Sciatic nerve (tissue), 2 donors: ENCODE measurements around the gene CPPED1. TPM values are rescaled to one million over a fixed set of nuclear protein-coding genes. Genes with fewer than 3 reads are reported as not detected.

Source experiments
- ATAC-seq: fragments of 200-7000 bp; cut with Tn5 transposase; one replicate; pipeline ENCODE4 v1.9.1; 2020; ENCODE audit warnings: mild to moderate bottlenecking, moderate library complexity
- DNase-seq: peaks from one replicate; pipeline ENCODE4 v3.0.0-alpha.2; 2020; ENCODE audit warnings: low spot score
- intact Hi-C: fragments of 100-400 bp; cut with DNase I; formaldehyde crosslinking; loops from one replicate; pipeline ENCODE4 v1.14.2; 2022
- total RNA-seq: library from RNA; stranded (reverse); fragmentation: NEBNext Ultra II Directional; extraction: Animal tissue kit (Norgen Biotek cat#: 25700); gene quantifications from one replicate; pipeline ENCODE4 v1.2.1, GENCODE V29; 2021
- donor health status: DM: no; HTN: no; CAD: no.
- donor health status: DM: no; HTN: no; CAD: no.

CPPED1 gene
- total RNA-seq, 1 donor from 2014 or later: 19.7 TPM

DNA sequence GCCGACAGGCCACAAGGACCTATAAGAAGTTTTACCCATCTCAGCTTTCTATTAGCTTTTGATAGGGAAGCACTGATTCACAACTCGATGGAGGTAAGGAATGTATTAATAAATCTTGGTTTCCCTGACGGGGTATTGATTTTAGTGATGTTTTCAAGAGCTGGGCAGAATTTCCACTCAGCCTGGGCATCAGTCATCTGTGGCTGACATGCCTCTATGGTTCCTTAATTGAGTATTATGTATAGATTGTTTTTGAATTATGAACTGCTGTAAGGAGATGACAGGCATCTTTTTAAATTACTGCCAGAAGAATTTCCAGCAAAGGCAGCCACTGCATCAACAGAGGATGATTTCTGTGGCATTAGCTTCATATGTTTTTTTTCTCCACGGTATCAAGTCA is 128.6 kb downstream of the CPPED1 start:
- no peak for ATAC-seq
- no peak for DNase-seq
- intact Hi-C loops: no loop called here

DNA sequence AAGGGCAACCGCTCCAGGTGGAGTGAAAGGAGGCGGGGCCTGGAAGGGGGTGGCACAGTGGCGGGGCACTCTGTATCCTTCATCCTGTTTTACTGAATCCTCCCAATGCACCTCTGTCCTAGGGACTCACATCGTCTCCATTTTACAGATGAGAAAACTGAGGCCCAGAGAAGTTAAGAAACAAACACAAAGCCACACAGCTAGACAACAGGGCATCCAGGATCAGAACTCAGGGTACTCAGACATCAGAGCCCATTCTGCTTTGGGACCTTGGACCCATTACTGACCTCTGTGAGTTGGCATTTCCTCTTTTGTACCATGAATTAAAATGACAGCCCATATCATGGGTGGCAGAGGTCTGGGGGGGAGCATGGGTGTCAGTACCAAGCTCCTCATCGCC is 129.2 kb downstream of the CPPED1 start:
- intact Hi-C loops: no loop called here
- ATAC-seq: no peak
- no peak for DNase-seq

DNA sequence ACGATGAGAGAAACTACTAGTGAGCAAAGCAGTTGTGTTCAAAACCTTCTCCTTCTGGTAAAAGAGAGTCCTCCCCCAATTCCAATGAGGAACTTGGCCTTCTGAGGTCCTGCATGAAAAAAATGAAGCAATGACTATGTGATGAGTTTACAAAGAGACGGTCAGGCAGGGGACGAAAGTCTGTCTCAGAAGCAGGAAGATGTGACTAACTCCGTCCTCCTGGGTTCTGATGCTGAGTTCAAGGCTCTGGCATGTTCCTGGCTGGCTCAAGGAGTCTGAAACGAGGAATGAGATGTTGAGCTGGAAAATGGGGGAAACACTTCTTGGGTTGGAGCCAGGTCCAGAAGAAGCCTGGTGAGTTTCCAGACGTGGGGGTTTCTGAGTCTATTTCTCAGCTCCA is 129.6 kb downstream of the CPPED1 start:
- intact Hi-C loops: no loop called here
- no peak for DNase-seq
- no peak for ATAC-seq

DNA sequence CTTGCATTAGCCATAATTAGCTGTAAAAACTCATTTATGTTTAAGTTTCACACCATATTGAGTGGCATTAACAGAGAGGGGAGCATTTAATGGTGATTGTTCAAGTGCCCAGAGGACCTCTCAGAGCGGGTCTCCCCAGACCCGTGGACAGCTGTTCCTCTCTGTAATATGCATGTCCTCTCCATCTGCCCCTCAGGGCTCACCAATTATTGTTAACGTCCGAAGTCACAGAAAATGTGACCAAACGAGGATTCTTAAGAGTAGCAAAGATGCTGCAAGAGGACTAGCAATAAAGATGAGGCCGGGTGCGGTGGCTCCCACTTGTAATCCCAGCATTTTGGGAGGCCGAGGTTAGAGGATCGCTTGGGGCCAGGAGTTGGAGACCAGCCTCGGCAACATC is 130.2 kb downstream of the CPPED1 start:
- intact Hi-C loops: no loop called here
- DNase-seq: no peak
- no peak for ATAC-seq

DNA sequence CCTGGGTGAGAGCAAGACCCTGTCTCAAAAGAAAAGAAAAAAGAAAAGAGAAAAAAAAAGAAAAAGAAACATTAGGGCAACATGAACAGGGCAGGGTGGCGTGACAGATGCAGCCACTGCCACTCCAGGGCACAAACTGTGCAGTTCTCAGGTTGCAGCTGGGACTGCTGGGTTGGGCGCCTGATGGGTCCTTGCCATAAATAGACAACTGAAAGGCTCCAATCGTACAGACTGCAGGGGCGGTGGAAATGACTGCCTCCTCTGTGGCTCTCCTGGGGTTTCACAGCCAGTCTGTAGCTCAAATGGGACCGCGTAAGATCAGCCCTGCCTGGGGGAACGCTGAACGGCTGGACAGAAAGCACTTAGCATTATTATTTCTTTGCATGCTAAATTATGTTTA is 130.7 kb downstream of the CPPED1 start:
- ATAC-seq: no peak
- intact Hi-C loops: no loop called here
- DNase-seq: no peak

DNA sequence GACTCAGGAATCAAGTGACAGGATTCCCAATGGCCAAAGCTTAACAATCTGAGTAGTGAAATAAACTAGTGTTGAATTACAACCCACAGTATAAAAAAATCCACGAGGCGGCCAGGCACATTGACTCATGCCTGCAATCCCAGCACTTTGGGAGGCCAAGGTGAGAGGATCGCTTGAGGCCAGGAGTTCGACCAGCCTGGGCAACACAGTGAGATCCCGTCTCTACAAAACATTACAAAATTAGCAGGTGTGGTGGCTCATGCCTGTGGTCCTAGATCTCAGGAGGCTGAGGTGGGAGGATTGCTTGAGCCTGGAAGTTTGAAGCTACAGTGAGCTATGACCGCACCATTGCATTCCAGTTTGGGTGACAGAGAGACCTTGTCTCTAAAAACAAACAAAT is 133.8 kb downstream of the CPPED1 start:
- ATAC-seq (no peak), DNase-seq (no peak)
- intact Hi-C loops: no loop called here

DNA sequence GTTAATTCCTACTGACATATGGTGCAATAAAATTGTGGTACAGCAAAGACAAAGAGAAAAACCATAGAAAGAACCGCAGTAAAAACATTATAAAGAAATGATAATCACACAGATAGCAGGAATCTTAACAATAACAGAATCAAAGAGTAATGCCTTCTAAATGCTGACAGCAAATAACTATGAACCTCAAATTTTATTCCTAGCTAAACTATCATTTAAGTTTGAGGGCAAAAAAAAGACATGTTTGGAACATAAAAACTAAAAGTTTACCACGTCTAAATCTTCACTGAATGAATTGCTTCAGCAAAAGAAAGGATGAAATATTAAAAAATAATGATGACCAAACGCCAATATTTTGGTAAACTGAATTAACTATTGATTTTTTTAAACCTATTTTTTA is 135.8 kb downstream of the CPPED1 start:
- intact Hi-C loops: no loop called here
- no peak for ATAC-seq

DNA sequence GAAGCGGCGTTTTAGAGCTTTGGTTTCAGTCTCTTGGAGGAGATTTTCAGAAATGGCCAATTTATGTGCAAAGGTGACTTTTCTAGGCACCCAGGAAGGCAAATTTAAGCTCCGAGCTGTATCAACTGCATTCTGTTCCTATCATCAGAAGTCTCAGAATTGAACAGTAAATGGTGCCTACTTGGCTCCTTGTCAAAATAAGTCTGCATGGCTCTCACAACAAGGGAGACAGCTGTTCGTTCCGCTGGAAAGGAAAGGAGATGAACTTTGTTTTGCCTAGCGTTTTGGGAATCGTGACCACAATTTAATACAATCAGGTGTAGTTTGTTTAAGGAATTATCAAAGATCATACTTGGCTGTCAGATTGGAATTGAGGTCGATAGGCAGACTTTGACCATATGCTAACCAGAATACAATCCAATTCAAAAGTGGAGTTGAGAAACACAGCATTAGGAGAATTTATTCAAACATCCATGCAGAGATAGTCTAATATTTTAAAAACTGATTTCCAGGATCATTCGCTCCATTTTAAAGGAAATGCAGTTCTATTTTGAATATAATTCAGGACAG is 139.4 kb downstream of the CPPED1 start:
- DNase-seq (no peak), ATAC-seq (no peak)
- intact Hi-C loops: no loop called here

More for the DNA sequence above, 135.8 kb downstream of the CPPED1 start:
- DNase-seq: no peak

DNA sequence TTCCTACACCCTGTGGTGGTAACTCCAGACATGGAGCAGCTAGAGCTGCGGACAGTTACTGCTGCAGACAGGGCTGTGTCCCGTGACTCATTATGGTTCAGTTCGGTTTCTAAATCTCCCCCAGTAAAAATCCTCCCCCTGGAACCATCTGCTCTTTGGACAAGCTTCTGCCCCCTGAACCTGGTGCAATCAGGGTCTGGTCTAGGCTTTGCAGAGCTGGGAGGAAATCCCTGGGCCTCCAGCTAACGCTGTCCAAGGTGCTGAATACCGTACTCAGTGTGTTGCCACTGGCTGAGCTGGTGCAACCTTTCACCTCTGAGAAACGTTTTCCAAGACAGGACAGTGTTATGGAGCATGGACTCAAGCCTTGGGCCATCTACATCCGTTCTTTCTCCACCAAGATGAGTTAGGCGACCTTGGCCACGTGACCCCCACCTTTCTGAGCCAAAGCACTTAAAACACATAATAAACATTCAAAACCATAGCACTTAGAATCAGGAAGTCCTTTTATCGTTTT is 142.0 kb downstream of the CPPED1 start:
- DNase-seq (no peak), ATAC-seq (no peak)
- intact Hi-C loops: no loop called here

DNA sequence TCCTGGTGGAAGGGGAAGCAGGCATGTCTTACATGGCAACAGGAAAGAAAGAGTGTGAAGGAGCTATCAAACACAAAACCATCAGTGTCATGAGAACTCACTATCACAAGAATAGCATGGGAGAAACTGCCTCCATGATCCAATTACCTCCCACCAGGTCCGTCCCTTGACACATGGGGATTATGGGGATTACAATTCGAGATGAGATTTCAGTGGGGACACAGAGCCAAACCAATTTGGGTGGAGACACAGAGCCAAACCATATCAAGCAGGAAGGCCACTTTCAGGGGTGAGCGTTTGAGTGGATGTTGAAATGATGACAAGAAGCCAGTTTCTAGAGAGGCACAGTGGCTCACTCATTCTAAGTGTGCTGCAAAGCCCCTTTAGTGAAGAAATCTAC is 143.8 kb downstream of the CPPED1 start:
- no peak for DNase-seq
- no peak for ATAC-seq
- intact Hi-C loops: no loop called here

DNA sequence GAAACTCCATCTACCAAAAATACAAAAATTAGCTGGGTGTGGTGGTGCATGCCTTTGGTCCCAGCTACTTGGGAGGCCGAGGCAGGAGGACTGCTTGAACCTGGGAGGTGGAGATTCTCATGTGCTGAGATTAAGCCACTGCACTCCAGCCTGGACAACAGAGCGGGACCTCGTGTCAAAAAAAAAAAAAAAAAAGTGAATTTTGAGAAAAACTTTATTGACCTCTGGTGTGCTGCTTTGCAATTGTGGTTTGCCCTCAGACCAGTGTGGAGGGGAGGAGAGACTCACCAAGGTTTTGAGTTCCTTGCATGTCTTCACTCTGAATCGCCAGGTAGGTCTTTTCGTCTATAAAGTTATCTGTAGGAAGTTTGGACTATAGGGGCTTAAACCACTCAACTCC is 145.2 kb downstream of the CPPED1 start:
- intact Hi-C loops: no loop called here
- ATAC-seq: no peak
- DNase-seq: no peak

DNA sequence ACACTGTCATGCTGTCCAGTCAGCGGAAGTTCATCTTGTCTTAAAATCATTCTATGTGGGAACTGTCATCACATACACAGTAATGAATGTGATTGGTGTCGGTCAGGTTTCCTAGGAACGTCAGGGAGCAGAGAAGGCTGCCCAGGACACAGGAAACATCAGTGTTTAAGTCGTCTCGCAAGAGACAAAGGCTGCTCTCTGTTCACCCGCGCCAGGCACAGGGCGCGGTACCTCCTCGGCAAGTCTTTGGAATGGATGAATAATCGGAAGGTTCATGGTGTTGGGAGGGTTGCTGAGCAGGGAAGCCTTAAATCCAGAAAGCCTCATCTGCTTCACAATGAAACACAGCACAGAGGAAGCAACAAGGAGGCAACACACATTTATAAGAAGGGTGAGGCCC is 148.2 kb downstream of the CPPED1 start:
- ATAC-seq (no peak), DNase-seq (no peak)
- intact Hi-C loops: no loop called here

DNA sequence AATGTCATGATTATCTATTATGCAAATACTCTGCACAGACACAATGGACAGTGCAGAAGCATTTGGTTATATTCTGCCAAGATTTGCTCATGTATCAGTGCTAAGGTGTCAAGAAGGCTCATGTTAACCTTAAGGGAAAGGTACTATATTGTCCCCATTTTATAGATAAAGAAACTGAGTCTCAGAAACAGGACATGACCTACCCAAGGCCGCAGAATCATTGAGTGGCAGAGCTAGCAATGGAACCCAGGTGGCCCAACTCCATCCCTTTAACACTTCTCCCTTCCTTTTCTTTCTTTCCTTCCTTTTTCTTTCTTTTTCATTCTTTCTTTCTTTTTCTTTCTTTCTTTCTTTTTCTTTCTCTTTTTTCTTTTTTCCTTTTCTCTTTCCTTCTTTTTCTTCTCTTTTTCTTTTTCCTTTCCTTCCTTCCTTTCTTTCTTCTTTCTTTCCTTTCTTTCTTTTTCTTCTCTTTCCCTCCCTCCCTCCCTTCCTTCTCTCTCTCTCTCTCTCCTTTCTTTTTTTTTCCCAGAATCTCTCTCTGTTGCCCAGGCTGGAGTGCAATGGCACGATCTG is 149.8 kb downstream of the CPPED1 start:
- intact Hi-C loops: no loop called here
- DNase-seq (no peak), ATAC-seq (no peak)

DNA sequence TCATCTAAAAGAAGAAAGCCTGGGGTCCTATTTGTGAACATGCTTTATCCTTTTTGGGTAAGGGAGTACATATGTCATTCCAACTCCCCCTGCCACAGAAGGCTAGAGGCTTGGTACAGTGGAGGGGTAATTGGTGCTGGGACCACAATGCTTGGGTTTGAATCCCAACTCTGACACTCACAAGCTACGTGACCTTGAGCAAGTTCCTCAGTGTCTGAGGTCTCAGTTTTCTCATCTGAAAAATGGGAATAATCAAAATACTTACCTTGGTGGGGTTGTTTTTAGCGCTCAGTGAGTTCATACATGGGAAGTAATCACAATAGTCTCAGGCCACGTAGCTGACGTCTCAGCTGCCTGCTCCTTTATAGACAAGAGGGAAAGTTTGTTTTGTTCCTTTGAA is 150.8 kb downstream of the CPPED1 start:
- no peak for ATAC-seq
- intact Hi-C loops: no loop called here

DNA sequence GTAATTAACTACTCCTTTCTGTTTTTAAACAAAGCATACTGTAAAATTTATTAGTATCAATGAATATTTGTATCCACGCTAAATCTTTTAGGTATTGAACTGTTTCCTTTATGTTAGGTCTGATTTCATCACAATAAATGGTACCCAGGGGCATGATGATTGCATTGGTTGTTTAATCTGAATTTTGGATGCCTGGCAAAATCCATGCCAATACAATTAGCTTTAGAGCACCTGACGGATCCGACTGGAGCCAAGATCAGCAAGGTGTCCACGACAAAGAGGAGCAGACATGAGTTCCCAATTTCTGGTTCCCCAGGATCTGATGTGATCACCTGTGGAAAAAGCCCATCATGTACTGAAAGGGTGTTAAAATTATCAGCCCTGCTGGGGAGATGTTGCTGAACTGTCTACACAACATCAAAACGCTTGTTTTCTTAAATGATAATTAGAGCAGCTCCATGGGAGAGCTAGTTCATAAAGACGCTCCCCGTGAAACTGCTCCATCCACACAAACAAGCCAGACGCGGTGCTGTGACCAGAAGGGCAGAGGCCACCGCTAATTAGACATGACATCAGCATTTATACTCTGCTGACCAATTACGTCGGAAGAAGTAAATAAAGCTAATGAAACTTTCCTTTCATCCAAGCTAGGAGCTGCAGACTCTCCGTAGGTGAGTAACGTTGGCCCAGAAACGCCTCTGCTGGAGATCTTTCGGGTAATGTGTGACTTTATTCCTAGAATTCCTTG is 151.7 kb downstream of the CPPED1 start:
- intact Hi-C loops: no loop called here
- ATAC-seq: no peak
- no peak for DNase-seq

More for the DNA sequence above, 150.8 kb downstream of the CPPED1 start:
- DNase-seq: no peak

DNA sequence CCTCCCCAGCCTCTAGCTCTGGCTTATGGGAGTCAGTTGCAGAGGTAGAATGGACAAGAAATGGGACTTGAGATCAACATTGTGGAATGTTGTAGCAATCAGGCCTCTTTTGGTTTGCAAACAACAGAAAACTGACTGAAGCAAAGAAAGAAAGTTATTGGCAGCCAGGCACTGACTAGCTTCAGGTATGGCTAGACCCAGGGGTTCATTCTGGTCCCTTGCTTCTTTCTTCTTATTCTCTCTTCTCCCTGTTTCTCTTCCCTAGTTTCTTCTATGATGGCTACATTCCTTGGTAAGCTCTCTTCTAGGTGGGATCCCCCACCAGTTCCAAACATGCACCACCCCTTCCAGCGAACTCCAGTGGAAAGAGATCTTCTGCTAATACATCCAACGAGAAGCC is 154.3 kb downstream of the CPPED1 start:
- DNase-seq (no peak), ATAC-seq (no peak)
- intact Hi-C loops: no loop called here

DNA sequence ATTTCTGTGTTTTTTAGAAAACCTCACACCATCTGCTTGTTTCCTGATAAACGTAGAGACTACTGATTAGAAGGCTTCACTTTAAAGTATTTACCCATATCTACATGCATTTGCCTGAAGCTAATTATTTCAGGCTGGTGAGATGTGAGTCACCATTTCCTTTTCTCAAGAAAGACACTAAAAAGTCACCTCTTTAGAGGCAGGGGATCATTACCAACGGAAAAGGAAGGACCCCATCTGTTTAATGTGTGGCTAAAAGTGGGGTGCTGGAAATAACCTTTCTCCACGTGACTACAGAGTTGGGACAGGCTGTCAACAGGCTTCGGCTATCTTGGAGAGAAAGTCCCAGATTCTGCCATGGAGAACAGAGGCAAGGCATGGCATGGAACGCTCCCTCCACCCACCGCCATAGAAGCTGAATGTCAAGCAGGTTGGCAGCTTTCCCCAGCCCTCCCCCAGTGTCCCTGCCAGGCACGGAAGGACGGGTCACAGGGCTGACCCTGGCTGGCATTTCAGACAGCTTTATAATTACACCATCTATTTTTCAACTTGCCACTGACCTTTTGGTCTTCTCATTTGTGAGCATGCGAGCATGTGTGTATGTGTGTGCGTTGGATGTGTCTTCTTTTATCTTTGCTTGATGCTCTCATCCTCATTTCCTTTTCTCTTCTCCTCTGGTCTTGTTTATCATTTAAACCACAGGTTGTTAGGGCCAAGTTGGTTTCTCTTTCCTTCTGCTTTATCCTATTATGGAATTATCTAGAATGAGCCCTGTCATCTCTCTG is 157.0 kb downstream of the CPPED1 start:
- DNase-seq: peak; percentile 73
- ATAC-seq: peak; percentile 77
- intact Hi-C loops: no loop called here

DNA sequence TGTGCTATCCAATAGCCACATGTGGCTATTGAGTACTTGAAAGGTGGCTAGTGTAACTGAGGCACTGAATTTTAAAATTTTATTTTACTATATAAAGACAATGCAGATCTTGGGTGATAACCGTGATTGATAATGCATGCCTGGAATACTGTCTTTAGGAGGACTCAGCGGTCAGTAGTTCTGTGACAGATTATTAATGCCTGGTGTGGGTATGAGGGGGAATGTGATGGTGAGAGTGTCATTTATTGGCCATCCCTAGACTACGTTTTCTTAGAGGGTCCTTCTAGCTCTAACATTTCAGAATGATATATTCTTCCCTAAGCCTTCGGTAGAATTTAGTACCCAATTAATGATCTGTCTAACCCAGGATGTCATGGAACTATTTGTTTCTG is 157.6 kb downstream of the CPPED1 start:
- ATAC-seq (no peak), DNase-seq (no peak)
- intact Hi-C loops: no loop called here

DNA sequence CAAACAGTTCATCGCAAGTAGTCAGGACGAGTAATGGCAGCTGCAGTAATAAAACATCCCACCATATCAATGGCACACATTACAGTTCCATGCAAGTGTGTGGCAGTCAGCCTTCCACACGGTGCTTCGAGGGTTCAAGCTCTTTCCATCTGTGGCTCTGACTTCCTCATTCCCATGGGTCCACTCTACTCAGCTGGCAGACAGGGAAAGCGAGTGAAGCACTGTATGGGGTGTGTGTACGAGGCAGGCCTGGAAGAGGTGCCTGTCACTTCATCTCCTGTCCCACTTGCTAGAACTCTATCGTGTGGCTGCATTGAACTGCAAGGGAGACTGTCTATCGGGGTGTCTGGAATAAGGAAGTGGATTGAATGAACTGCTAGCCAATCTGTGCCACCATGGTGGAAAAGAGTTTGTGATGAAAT is 160.6 kb downstream of the CPPED1 start:
- no peak for ATAC-seq
- no peak for DNase-seq
- intact Hi-C loops: no loop called here

DNA sequence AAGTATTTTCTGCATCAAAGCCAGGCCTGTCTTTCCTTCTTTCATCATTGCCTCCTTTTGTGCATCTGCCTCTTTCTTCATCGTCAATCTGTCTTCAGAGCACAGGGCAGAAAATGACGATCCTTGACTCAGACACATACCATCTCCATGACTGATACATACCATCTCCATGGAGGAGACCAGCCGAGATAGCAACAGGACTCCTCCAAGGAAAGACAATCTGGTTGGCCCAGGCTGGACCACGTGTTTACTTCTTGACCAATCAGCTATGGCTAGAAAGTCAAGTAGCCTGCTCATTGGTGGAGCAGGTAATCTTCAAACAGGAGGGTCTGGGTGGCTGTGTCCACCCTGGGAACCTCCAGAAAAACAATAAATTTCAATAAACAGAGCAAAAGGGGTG is 164.6 kb downstream of the CPPED1 start:
- ATAC-seq (no peak), DNase-seq (no peak)
- intact Hi-C loops: no loop called here
